SK-N-SH (cell line): Measurements from ENCODE around the gene PRM3. TPM values are rescaled to one million over a fixed set of nuclear protein-coding genes. Genes with fewer than 3 reads are reported as not detected.

Source experiments
- CTCF ChIA-PET: fragments of 300-600, 350-600 bp; formaldehyde crosslinking; extraction: SDS; loops from one replicate; lab custom pipeline; 2021; lab: Yijun Ruan, JAX
- POLR2A ChIA-PET: fragments of 350-600 bp; sonication (Branson Sonifier 250); formaldehyde crosslinking; extraction: SDS; loops from one replicate; lab custom pipeline; 2020; ENCODE audit warnings: antibody characterized with exemption, inconsistent platforms; lab: Yijun Ruan, JAX
- DNase-seq: peaks from one replicate; pipeline ENCODE4 v3.0.0; 2012
- H2AFZ ChIP-seq: fragments of 200-600 bp; sonication (generic); 2 replicates; pipeline ENCODE4 v1.8.1; 2016; ENCODE audit warnings: antibody characterized with exemption, mild to moderate bottlenecking, low read depth
- H3F3A ChIP-seq: fragments of 200-600 bp; sonication (generic); replicated peaks from 2 replicates; pipeline ENCODE3; 2016; ENCODE audit warnings: antibody characterized with exemption, mild to moderate bottlenecking; ENCODE audit not compliant: insufficient read depth
- H3K27ac ChIP-seq, 2 experiments: fragments of 200-500 bp in 1 of 2; fragments of 200-600 bp in 1 of 2; sonication (Bioruptor generic) in 1 of 2; sonication (generic), shearing (Covaris generic) in 1 of 2; 2 replicates each; pipeline versions ENCODE4 v1.5.1 to v1.6.1; 2014 to 2016; ENCODE audit warnings: low read depth in 2 of 2, inconsistent platforms in 1 of 2, low read length in 1 of 2, mild to moderate bottlenecking in 1 of 2, mixed read lengths in 1 of 2
- H3K27me3 ChIP-seq: fragments of 200-600 bp; sonication (generic), shearing (Covaris generic); 2 replicates; pipeline ENCODE4 v1.6.1; 2016; ENCODE audit warnings: mixed run types; ENCODE audit not compliant: insufficient read depth
- H3K36me3 ChIP-seq, 2 experiments: fragments of 200-500 bp in 1 of 2; fragments of 200-600 bp in 1 of 2; sonication (Bioruptor generic) in 1 of 2; sonication (generic) in 1 of 2; replicated peaks in 1 of 2; 2 replicates each; pipeline versions ENCODE3 to v1.5.1; 2014 to 2016; ENCODE audit warnings: low read length in 1 of 2, mild to moderate bottlenecking in 1 of 2; ENCODE audit not compliant: insufficient read depth in 2 of 2, control insufficient read depth in 1 of 2
- H3K4me1 ChIP-seq, 2 experiments: fragments of 200-500 bp in 1 of 2; fragments of 200-600 bp in 1 of 2; sonication (Bioruptor generic) in 1 of 2; sonication (generic), shearing (Covaris generic) in 1 of 2; 2 replicates each; pipeline versions ENCODE4 v1.5.1 to v1.6.1; 2014 to 2016; ENCODE audit warnings: low read depth in 1 of 2, low read length in 1 of 2, mixed run types in 1 of 2; ENCODE audit not compliant: insufficient read depth in 2 of 2, control insufficient read depth in 1 of 2
- H3K4me2 ChIP-seq: fragments of 200-600 bp; sonication (generic), shearing (Covaris generic); 2 replicates; pipeline ENCODE4 v1.6.1; 2017; ENCODE audit warnings: mixed run types
- H3K4me3 ChIP-seq, 2 experiments: fragments of 200-500 bp in 1 of 2; fragments of 200-600 bp in 1 of 2; sonication (Bioruptor generic) in 1 of 2; sonication (generic), shearing (Covaris generic) in 1 of 2; 2 replicates each; pipeline versions ENCODE4 v1.5.1 to v1.8.1; 2014 to 2016; ENCODE audit warnings: low read depth in 2 of 2, inconsistent platforms in 1 of 2, low read length in 1 of 2, mild to moderate bottlenecking in 1 of 2, mixed read lengths in 1 of 2, moderate library complexity in 1 of 2
- H3K79me2 ChIP-seq: fragments of 200-600 bp; sonication (generic); 2 replicates; pipeline ENCODE4 v1.8.1; 2017; ENCODE audit warnings: mild to moderate bottlenecking; ENCODE audit not compliant: insufficient read depth
- H3K9ac ChIP-seq: fragments of 200-600 bp; sonication (generic); 2 replicates; pipeline ENCODE4 v1.6.1; 2017; ENCODE audit warnings: mixed run types
- H3K9me2 ChIP-seq: fragments of 200-600 bp; sonication (generic); 2 replicates; pipeline ENCODE4 v1.6.1; 2017; ENCODE audit warnings: mixed run types
- H3K9me3 ChIP-seq: fragments of 200-600 bp; sonication (generic); 2 replicates; pipeline ENCODE4 v1.6.1; 2017; ENCODE audit warnings: mixed run types, mild to moderate bottlenecking, moderate library complexity
- H4K20me1 ChIP-seq: fragments of 200-600 bp; sonication (generic); 2 replicates; pipeline ENCODE4 v1.6.1; 2017; ENCODE audit warnings: mild to moderate bottlenecking, mixed run types; ENCODE audit not compliant: insufficient read depth
- CHD2 ChIP-seq: fragments of 150-350 bp; IDR thresholded peaks from 2 replicates; pipeline ENCODE4 v1.6.1; 2018; ENCODE audit warnings: low read length; ENCODE audit not compliant: partially characterized antibody
- ELF1 ChIP-seq: IDR thresholded peaks from 2 replicates; pipeline ENCODE4 v1.4.0; 2012
- JUND ChIP-seq: IDR thresholded peaks from 2 replicates; pipeline ENCODE4 v1.4.0; 2012
- NRF1 ChIP-seq: IDR thresholded peaks from 2 replicates; pipeline ENCODE4 v1.6.1; 2012; ENCODE audit warnings: low read depth, mild to moderate bottlenecking, low read length
- RCOR1 ChIP-seq: fragments of 150-350 bp; IDR thresholded peaks from 2 replicates; pipeline ENCODE4 v1.6.1; 2017; ENCODE audit warnings: antibody characterized with exemption, low read length
- RFX5 ChIP-seq: IDR thresholded peaks from 2 replicates; pipeline ENCODE4 v1.6.1; 2012; ENCODE audit warnings: mild to moderate bottlenecking, improper control_type of control experiment, low read length
- RXRA ChIP-seq: IDR thresholded peaks from 2 replicates; pipeline ENCODE4 v1.4.0; 2012; ENCODE audit warnings: low read depth, mild to moderate bottlenecking, borderline replicate concordance
- TAF1 ChIP-seq: IDR thresholded peaks from 2 replicates; pipeline ENCODE4 v1.6.1; 2012; ENCODE audit warnings: low read depth, mild to moderate bottlenecking, low read length, moderate library complexity, borderline replicate concordance
- YY1 ChIP-seq: IDR thresholded peaks from 2 replicates; pipeline ENCODE4 v1.4.0; 2012; ENCODE audit warnings: low read depth, mild to moderate bottlenecking
- WGBS: methylation state at CpG from one replicate; pipeline ENCODE4 v1.1.6; 2017; ENCODE audit warnings: low lambda C conversion rate; 5-methylcytosine and 5-hydroxymethylcytosine counted together
- polyA plus RNA-seq, 3 experiments: library from polyadenylated mRNA; depleted of rRNA; stranded (reverse); fragments of >200 nt; gene quantifications; 2 replicates each; pipeline ENCODE4 v1.2.3, GENCODE V29; 2012
- TF ChIP-seq, protein P1 (sequence below): fragments of 200-600 bp; sonication (generic); IDR thresholded peaks from 2 replicates; pipeline ENCODE4 v1.6.1; 2017; ENCODE audit warnings: antibody characterized with exemption, mild to moderate bottlenecking, moderate library complexity
- TF ChIP-seq, protein P2 (sequence below): fragments of 150-350 bp; IDR thresholded peaks from 2 replicates; pipeline ENCODE4 v1.6.1; 2017; ENCODE audit warnings: antibody characterized with exemption, low read length, low read depth, borderline replicate concordance
- TF ChIP-seq, protein P3 (sequence below): IDR thresholded peaks from 2 replicates; pipeline ENCODE4 v1.6.1; 2012; ENCODE audit warnings: mild to moderate bottlenecking, low read depth, low read length, moderate library complexity
- TF ChIP-seq, protein P4 (sequence below): IDR thresholded peaks from 2 replicates; pipeline ENCODE4 v1.4.0; 2012; ENCODE audit warnings: low read depth, borderline replicate concordance

The PRM3 gene
- polyA plus RNA-seq, 1 of the 3 experiments (the other 2 are of a cell fraction): not detected

DNA sequence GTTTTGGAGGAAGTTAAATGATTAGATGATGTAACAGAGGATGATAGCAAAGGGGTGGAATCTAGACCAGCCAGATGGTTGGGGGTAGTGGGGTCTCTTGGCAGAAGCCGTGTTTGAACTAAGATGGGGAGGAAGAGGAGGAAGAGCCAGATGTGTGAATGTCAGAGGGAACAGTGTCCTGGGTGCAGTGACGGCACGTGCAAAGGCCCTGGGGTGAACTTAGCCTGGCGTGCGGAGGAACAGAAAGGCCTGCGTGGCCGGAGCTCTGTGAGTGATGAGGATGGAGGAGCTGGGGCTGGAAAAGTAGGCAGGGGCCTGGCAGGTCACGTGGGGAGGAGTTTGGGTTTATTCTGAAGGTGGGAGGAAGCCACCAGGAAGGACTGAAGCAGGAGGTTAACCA is 45.4 kb upstream of the PRM3 start:
- no peak overlapping the region for H3K4me3 ChIP-seq
- CTCF ChIA-PET: interaction anchor here (0.9 to 1.2 kb wide), 4 partner anchors 15 to 63 kb away, joined by 3 to 5 read pairs (median 4); no protein-coding TSS in a partner anchor
- peaks cover 4% of the 10 kb centered on the region for H3F3A ChIP-seq
- WGBS: 82% methylated on average over 8 of the region's 8 CpGs
- DNase-seq: no peak
- no peak overlapping the region for H3K9ac ChIP-seq
- H3K36me3 ChIP-seq: no peaks in the 10 kb centered on the region
- peaks cover 0 to 3% of the 10 kb centered on the region in 2 experiments; a peak in 1 of 4 replicates for H3K4me1 ChIP-seq
- no peaks in the 10 kb centered on the region for H4K20me1 ChIP-seq
- no peak overlapping the region for H3K4me2 ChIP-seq
- no peaks in the 10 kb centered on the region for H3K9me3 ChIP-seq
- H3K79me2 ChIP-seq: no peaks in the 10 kb centered on the region
- no peak overlapping the region for H3K27ac ChIP-seq
- H2AFZ ChIP-seq: no peak overlapping the region
- TF ChIP-seq RCOR1: no peak
- TF ChIP-seq, protein P1, sequence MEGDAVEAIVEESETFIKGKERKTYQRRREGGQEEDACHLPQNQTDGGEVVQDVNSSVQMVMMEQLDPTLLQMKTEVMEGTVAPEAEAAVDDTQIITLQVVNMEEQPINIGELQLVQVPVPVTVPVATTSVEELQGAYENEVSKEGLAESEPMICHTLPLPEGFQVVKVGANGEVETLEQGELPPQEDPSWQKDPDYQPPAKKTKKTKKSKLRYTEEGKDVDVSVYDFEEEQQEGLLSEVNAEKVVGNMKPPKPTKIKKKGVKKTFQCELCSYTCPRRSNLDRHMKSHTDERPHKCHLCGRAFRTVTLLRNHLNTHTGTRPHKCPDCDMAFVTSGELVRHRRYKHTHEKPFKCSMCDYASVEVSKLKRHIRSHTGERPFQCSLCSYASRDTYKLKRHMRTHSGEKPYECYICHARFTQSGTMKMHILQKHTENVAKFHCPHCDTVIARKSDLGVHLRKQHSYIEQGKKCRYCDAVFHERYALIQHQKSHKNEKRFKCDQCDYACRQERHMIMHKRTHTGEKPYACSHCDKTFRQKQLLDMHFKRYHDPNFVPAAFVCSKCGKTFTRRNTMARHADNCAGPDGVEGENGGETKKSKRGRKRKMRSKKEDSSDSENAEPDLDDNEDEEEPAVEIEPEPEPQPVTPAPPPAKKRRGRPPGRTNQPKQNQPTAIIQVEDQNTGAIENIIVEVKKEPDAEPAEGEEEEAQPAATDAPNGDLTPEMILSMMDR: no peak
- TF ChIP-seq YY1: no peak
- TF ChIP-seq NRF1: no peak
- TF ChIP-seq CHD2: no peak
- no peak for TF ChIP-seq TAF1
- no peak for TF ChIP-seq RFX5
- TF ChIP-seq, protein P2, sequence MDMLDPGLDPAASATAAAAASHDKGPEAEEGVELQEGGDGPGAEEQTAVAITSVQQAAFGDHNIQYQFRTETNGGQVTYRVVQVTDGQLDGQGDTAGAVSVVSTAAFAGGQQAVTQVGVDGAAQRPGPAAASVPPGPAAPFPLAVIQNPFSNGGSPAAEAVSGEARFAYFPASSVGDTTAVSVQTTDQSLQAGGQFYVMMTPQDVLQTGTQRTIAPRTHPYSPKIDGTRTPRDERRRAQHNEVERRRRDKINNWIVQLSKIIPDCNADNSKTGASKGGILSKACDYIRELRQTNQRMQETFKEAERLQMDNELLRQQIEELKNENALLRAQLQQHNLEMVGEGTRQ: no peak
- TF ChIP-seq JUND: no peak
- TF ChIP-seq, protein P3, sequence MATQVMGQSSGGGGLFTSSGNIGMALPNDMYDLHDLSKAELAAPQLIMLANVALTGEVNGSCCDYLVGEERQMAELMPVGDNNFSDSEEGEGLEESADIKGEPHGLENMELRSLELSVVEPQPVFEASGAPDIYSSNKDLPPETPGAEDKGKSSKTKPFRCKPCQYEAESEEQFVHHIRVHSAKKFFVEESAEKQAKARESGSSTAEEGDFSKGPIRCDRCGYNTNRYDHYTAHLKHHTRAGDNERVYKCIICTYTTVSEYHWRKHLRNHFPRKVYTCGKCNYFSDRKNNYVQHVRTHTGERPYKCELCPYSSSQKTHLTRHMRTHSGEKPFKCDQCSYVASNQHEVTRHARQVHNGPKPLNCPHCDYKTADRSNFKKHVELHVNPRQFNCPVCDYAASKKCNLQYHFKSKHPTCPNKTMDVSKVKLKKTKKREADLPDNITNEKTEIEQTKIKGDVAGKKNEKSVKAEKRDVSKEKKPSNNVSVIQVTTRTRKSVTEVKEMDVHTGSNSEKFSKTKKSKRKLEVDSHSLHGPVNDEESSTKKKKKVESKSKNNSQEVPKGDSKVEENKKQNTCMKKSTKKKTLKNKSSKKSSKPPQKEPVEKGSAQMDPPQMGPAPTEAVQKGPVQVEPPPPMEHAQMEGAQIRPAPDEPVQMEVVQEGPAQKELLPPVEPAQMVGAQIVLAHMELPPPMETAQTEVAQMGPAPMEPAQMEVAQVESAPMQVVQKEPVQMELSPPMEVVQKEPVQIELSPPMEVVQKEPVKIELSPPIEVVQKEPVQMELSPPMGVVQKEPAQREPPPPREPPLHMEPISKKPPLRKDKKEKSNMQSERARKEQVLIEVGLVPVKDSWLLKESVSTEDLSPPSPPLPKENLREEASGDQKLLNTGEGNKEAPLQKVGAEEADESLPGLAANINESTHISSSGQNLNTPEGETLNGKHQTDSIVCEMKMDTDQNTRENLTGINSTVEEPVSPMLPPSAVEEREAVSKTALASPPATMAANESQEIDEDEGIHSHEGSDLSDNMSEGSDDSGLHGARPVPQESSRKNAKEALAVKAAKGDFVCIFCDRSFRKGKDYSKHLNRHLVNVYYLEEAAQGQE: no peak
- no peak for TF ChIP-seq ELF1
- no peak for TF ChIP-seq RXRA
- TF ChIP-seq, protein P4, sequence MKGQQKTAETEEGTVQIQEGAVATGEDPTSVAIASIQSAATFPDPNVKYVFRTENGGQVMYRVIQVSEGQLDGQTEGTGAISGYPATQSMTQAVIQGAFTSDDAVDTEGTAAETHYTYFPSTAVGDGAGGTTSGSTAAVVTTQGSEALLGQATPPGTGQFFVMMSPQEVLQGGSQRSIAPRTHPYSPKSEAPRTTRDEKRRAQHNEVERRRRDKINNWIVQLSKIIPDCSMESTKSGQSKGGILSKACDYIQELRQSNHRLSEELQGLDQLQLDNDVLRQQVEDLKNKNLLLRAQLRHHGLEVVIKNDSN: no peak
- H3K9me2 ChIP-seq: no peaks in the 10 kb centered on the region
- H3K27me3 ChIP-seq: no peaks in the 10 kb centered on the region
- POLR2A ChIA-PET: interaction anchor here (1.1 kb wide), 1 partner anchor 21 kb away, joined by 3 read pairs; no protein-coding TSS in a partner anchor
